Nasal cavity respiratory epithelium epithelial cell of viscerocranial mucosa (primary cell): ENCODE data around the gene ZNF860. TPM values are rescaled to one million over a fixed set of nuclear protein-coding genes. Genes with fewer than 3 reads are reported as not detected.

ENCODE experiments used
- total RNA-seq: library from RNA; depleted of rRNA; stranded (reverse); fragments of >200 nt; gene quantifications from 2 replicates; pipeline ENCODE4 v1.2.3, GENCODE V29; 2014

ZNF860 gene
- total RNA-seq = 2.1 and 3.8 TPM in 2 replicates

GRCh38 chr3:31981206-31982181 is at the start of gene ZNF860, which contains the start of gene OSBPL10:
ZNF860 (plus strand) TSS chr3:31981750; CDS start chr3:31989080, 7,330 bp downstream.
OSBPL10 (minus strand) TSS chr3:31981262; CDS start chr3:31981179, 83 bp downstream.

Other genes with a start within 250 kb of the ZNF860 start
- gene OSBPL10, start 488 bp upstream of the ZNF860 start, total RNA-seq = 26.4 and 28.4 TPM in 2 replicates
- 13.7 and 19.6 TPM in 2 replicates for gene GPD1L, start 124.9 kb downstream of the ZNF860 start, total RNA-seq